ENCODE results near the gene LGALSL. TPM values are rescaled to one million over a fixed set of nuclear protein-coding genes. Genes with fewer than 3 reads are reported as not detected.

Gene LGALSL
- total RNA-seq, 1 experiment from 2014 or later = 7.4 TPM

GRCh38 chr2:64500549-64500948 is 46.6 kb downstream of the LGALSL start:
- H3K27ac ChIP-seq (ENCODE audit: low read depth, low read length, poor library complexity, severe bottlenecking) = no peak overlapping the region
- DNase-seq (ENCODE audit: low spot score) = no peak
- H3K4me1 ChIP-seq (ENCODE audit: insufficient read depth, low read length, poor library complexity, severe bottlenecking) = no peaks in the 10 kb centered on the region
- TF ChIP-seq EZH2 (IDR thresholded peaks at IDR 0.05; ENCODE audit: borderline replicate concordance, low read depth, low read length, poor library complexity, severe bottlenecking) = no peak
- TF ChIP-seq, protein P1, sequence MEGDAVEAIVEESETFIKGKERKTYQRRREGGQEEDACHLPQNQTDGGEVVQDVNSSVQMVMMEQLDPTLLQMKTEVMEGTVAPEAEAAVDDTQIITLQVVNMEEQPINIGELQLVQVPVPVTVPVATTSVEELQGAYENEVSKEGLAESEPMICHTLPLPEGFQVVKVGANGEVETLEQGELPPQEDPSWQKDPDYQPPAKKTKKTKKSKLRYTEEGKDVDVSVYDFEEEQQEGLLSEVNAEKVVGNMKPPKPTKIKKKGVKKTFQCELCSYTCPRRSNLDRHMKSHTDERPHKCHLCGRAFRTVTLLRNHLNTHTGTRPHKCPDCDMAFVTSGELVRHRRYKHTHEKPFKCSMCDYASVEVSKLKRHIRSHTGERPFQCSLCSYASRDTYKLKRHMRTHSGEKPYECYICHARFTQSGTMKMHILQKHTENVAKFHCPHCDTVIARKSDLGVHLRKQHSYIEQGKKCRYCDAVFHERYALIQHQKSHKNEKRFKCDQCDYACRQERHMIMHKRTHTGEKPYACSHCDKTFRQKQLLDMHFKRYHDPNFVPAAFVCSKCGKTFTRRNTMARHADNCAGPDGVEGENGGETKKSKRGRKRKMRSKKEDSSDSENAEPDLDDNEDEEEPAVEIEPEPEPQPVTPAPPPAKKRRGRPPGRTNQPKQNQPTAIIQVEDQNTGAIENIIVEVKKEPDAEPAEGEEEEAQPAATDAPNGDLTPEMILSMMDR (conservative IDR thresholded peaks at IDR 0.05; ENCODE audit: low read depth, low read length) = no peak
- no peaks in the 10 kb centered on the region for H3K27me3 ChIP-seq (replicated peaks; ENCODE audit: insufficient read depth, low read depth, low read length, poor library complexity)
- H3K9me3 ChIP-seq (ENCODE audit: low read depth, low read length, poor library complexity, severe bottlenecking) = no peaks in the 10 kb centered on the region
- H3K36me3 ChIP-seq (ENCODE audit: insufficient read depth, low read length, poor library complexity, severe bottlenecking) = no peaks in the 10 kb centered on the region
- H3K4me3 ChIP-seq (ENCODE audit: low read depth, low read length, poor library complexity, severe bottlenecking) = no peak overlapping the region
- ChIA-PET POLR2A (ENCODE audit: low non-redundant PET) (interaction anchor here (0.5 kb wide), 1 partner anchor 727 kb away, joined by 3 read pairs; the partner anchor contains the start of gene ACTR2), CTCF (no interaction called here)
- intact Hi-C loops (cut with micrococcal nuclease; ENCODE audit: unreplicated experiment) = no loop called here
- BruUV-seq (replicated peaks) = no TSS peak

- intact Hi-C loops (cut with micrococcal nuclease; ENCODE audit: unreplicated experiment) = no loop called here
- TF ChIP-seq EZH2 (IDR thresholded peaks at IDR 0.05; ENCODE audit: borderline replicate concordance, low read depth, low read length, poor library complexity, severe bottlenecking) = no peak
- no peaks in the 10 kb centered on the region for H3K27me3 ChIP-seq (replicated peaks; ENCODE audit: insufficient read depth, low read depth, low read length, poor library complexity)
- no peak overlapping the region for H3K4me3 ChIP-seq (ENCODE audit: low read depth, low read length, poor library complexity, severe bottlenecking)
- H3K4me1 ChIP-seq (ENCODE audit: insufficient read depth, low read length, poor library complexity, severe bottlenecking) = no peaks in the 10 kb centered on the region
- BruUV-seq (replicated peaks) = no TSS peak
- H3K9me3 ChIP-seq (ENCODE audit: low read depth, low read length, poor library complexity, severe bottlenecking) = no peaks in the 10 kb centered on the region
- CTCF ChIA-PET = no interaction called here
- DNase-seq (ENCODE audit: low spot score) = no peak
- POLR2A ChIA-PET (ENCODE audit: low non-redundant PET) = no interaction called here
- no peak overlapping the region for H3K27ac ChIP-seq (ENCODE audit: low read depth, low read length, poor library complexity, severe bottlenecking)
- H3K36me3 ChIP-seq (ENCODE audit: insufficient read depth, low read length, poor library complexity, severe bottlenecking) = no peaks in the 10 kb centered on the region
Observed at GRCh38 chr2:64501946-64502345, 48.0 kb downstream of the LGALSL start.

DNA sequence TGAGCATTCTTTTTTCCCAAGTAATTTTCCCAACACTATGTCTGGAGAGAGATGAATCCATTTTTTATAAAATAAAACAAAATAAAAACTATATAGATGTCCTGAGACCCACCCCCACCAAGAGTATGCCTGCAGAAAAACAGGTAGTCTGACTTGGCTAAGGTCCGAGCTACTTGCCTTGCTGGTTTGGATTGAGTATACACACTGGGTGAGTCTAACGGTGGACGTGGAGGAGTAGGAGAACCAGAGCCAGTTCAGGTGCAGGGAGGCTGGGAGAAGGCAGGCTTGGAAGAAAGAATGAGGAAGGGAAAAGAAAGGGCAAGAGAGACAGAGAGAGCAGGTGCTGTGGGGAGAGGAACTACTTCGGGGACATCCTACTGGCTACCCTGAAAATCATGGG is 48.9 kb downstream of the LGALSL start:
- no peak for TF ChIP-seq EZH2 (IDR thresholded peaks at IDR 0.05; ENCODE audit: borderline replicate concordance, low read depth, low read length, poor library complexity, severe bottlenecking)
- TF ChIP-seq, protein P1 (conservative IDR thresholded peaks at IDR 0.05; ENCODE audit: low read depth, low read length) = no peak
- Histone ChIP-seq H3K9me3 (ENCODE audit: low read depth, low read length, poor library complexity, severe bottlenecking) (no peaks in the 10 kb centered on the region), H3K36me3 (ENCODE audit: insufficient read depth, low read length, poor library complexity, severe bottlenecking) (no peaks in the 10 kb centered on the region), H3K4me1 (ENCODE audit: insufficient read depth, low read length, poor library complexity, severe bottlenecking) (no peaks in the 10 kb centered on the region), H3K27me3 (replicated peaks; ENCODE audit: insufficient read depth, low read depth, low read length, poor library complexity) (no peaks in the 10 kb centered on the region), H3K4me3 (ENCODE audit: low read depth, low read length, poor library complexity, severe bottlenecking) (no peak overlapping the region), H3K27ac (ENCODE audit: low read depth, low read length, poor library complexity, severe bottlenecking) (no peak overlapping the region)
- no peak for DNase-seq (ENCODE audit: low spot score)
- CTCF ChIA-PET = no interaction called here
- no TSS peak for BruUV-seq (replicated peaks)
- intact Hi-C loops (cut with micrococcal nuclease; ENCODE audit: unreplicated experiment) = no loop called here
- POLR2A ChIA-PET (ENCODE audit: low non-redundant PET) = no interaction called here
